Gastrocnemius medialis (tissue), 4 donors: ENCODE results near the gene ZBTB16. TPM values are rescaled to one million over a fixed set of nuclear protein-coding genes. Genes with fewer than 3 reads are reported as not detected.
A peak's percentile ranks its signal among the peaks of the same experiment; 100 is the strongest.

Experiments
- ATAC-seq, 2 donors: fragments of 150-250 bp; one replicate each; pipeline ENCODE4 v1.9.1; 2016
- DNase-seq, 2 donors: peaks; one replicate each; pipeline ENCODE4 v3.0.0-alpha.2; 2019
- H3K27ac ChIP-seq, 4 donors: fragments of 200-600 bp; sonication (generic); 1 replicate in 1 of 4; 2 replicates in 3 of 4; pipeline ENCODE4 v1.5.1; 2016 to 2018; ENCODE audit warnings: mild to moderate bottlenecking in 2 of 4, moderate library complexity in 1 of 4
- H3K27me3 ChIP-seq, 3 donors: fragments of 200-600 bp; sonication (generic) in 2 of 3; 1 replicate in 1 of 3; 2 replicates in 2 of 3; pipeline versions ENCODE4 v1.5.1 to v1.6.0; 2016 to 2019; ENCODE audit warnings: mild to moderate bottlenecking in 1 of 3, moderate library complexity in 1 of 3
- H3K36me3 ChIP-seq, 2 donors: fragments of 200-600 bp; sonication (generic) in 1 of 2; one replicate each; pipeline ENCODE4 v1.5.1; 2017 to 2018
- H3K4me1 ChIP-seq, 2 donors: fragments of 200-600 bp; sonication (generic) in 1 of 2; one replicate each; pipeline ENCODE4 v1.5.1; 2016 to 2017; ENCODE audit warnings: mild to moderate bottlenecking in 2 of 2
- H3K4me3 ChIP-seq, 4 donors: fragments of 200-600 bp; sonication (generic) in 3 of 4; 1 replicate in 1 of 4; 2 replicates in 3 of 4; pipeline ENCODE4 v1.5.1; 2016 to 2019; ENCODE audit warnings: mild to moderate bottlenecking in 2 of 4
- H3K9me3 ChIP-seq, 3 donors: fragments of 200-600 bp; sonication (generic) in 2 of 3; 1 replicate in 1 of 3; 2 replicates in 2 of 3; pipeline ENCODE4 v1.5.1; 2016 to 2019
- CTCF ChIP-seq, 5 experiments: fragments of 450-650 bp in 3 of 5; fragments of 200-600 bp in 2 of 5; sonication (generic) in 2 of 5; IDR thresholded peaks in 4 of 5; conservative IDR thresholded peaks in 1 of 5; 1 replicate in 4 of 5; 2 replicates in 1 of 5; pipeline ENCODE4 v1.5.1; 2016 to 2019; ENCODE audit warnings: antibody characterized with exemption in 5 of 5, mild to moderate bottlenecking in 3 of 5, moderate library complexity in 3 of 5
- POLR2A ChIP-seq, 2 donors: fragments of 450-650 bp; IDR thresholded peaks; one replicate each; pipeline ENCODE4 v1.6.1; 2017; ENCODE audit warnings: antibody characterized with exemption in 2 of 2, mild to moderate bottlenecking in 2 of 2, moderate library complexity in 2 of 2
- in situ Hi-C, 4 donors: fragments of 200-750 bp; cut with MboI; loops; one replicate each; pipeline versions ENCODE4 v1.15.0 to v1.8.0; 2017; ENCODE audit warnings: low sequenced_read_pairs in 4 of 4
- intact Hi-C: fragments of 100-400 bp; cut with DNase I; formaldehyde crosslinking; loops from one replicate; pipeline ENCODE4 v1.15.1; 2023; ENCODE audit warnings: low total_unique reads
- total RNA-seq, 4 donors: library from RNA; depleted of rRNA; stranded (reverse); fragments of >200 nt; gene quantifications; one replicate each; pipeline versions ENCODE4 v1.1.0 to v1.2.3, GENCODE V29; 2016

ZBTB16 gene
- total RNA-seq, 4 donors from 2014 or later = 156 to 250 (median 196) TPM

- peak in 1 of 2 donors; percentile 73 for DNase-seq
- H3K4me3 ChIP-seq = no peak overlapping the region
- in situ Hi-C loops (loop anchor here in 2 of 4 donors (10.0 to 25.0 kb wide), 2 partner anchors 65 to 363 kb away; partner anchors contain the start of gene USP28 (in 1 of the 2)), intact Hi-C loops (no loop called here)
- H3K27me3 ChIP-seq = no peaks in the 10 kb centered on the region
- H3K4me1 ChIP-seq = peaks cover 64% of the 10 kb centered on the region in 2 donors
- TF ChIP-seq POLR2A (IDR thresholded peaks at IDR 0.05) (no peak), CTCF (IDR thresholded peaks at IDR 0.05 in 4 of 5, conservative IDR thresholded peaks at IDR 0.05 in 1 of 5) (no peak)
- H3K27ac ChIP-seq = peak overlapping the region; percentile 87 to 98 (median 95)
- peak; percentile 38 to 39 for ATAC-seq
- no peaks in the 10 kb centered on the region for H3K9me3 ChIP-seq
- peaks cover 2 to 85% of the 10 kb centered on the region in 2 donors for H3K36me3 ChIP-seq
These were observed 190.7 kb downstream of the ZBTB16 start for GRCh38 chr11:114250180-114250579.

GRCh38 chr11:114250993-114251814 is 191.7 kb downstream of the ZBTB16 start:
- Histone ChIP-seq H3K4me1 (peaks cover 70 to 74% of the 10 kb centered on the region in 2 donors), H3K27ac (peak overlapping the region; percentile 87 to 98 (median 95)), H3K9me3 (no peaks in the 10 kb centered on the region), H3K36me3 (peaks cover 2 to 76% of the 10 kb centered on the region in 2 donors), H3K27me3 (no peaks in the 10 kb centered on the region), H3K4me3 (no peak overlapping the region)
- in situ Hi-C loops (loop anchor here in 2 of 4 donors (10.0 to 25.0 kb wide), 2 partner anchors 66 to 364 kb away; partner anchors contain the start of gene USP28 (in 1 of the 2)), intact Hi-C loops (no loop called here)
- no peak for TF ChIP-seq CTCF (IDR thresholded peaks at IDR 0.05 in 4 of 5, conservative IDR thresholded peaks at IDR 0.05 in 1 of 5)
- TF ChIP-seq POLR2A (IDR thresholded peaks at IDR 0.05) = peak; percentile 1 to 9
- DNase-seq (peak in 1 of 2 donors; percentile 73), ATAC-seq (peak; percentile 37 to 45)

GRCh38 chr11:114251815-114252337 is 192.4 kb downstream of the ZBTB16 start:
- Histone ChIP-seq H3K9me3 (no peaks in the 10 kb centered on the region), H3K27me3 (no peaks in the 10 kb centered on the region), H3K27ac (peak overlapping the region; percentile 87 to 98 (median 95)), H3K36me3 (peaks cover 2 to 70% of the 10 kb centered on the region in 2 donors), H3K4me3 (no peak overlapping the region), H3K4me1 (peaks cover 70 to 81% of the 10 kb centered on the region in 2 donors)
- intact Hi-C loops (no loop called here), in situ Hi-C loops (loop anchor here in 2 of 4 donors (10.0 to 25.0 kb wide), 2 partner anchors 67 to 365 kb away; partner anchors contain the start of gene USP28 (in 1 of the 2))
- DNase-seq (peak in 1 of 2 donors; percentile 50), ATAC-seq (no peak)
- TF ChIP-seq POLR2A (IDR thresholded peaks at IDR 0.05) (peak in 1 of 2 donors; percentile 3), CTCF (IDR thresholded peaks at IDR 0.05 in 4 of 5, conservative IDR thresholded peaks at IDR 0.05 in 1 of 5) (no peak)

- intact Hi-C loops = no loop called here
- peaks cover 0 to 61% of the 10 kb centered on the region in 2 donors for H3K36me3 ChIP-seq
- peaks cover 76 to 81% of the 10 kb centered on the region in 2 donors for H3K4me1 ChIP-seq
- TF ChIP-seq CTCF (IDR thresholded peaks at IDR 0.05 in 4 of 5, conservative IDR thresholded peaks at IDR 0.05 in 1 of 5) = no peak
- TF ChIP-seq POLR2A (IDR thresholded peaks at IDR 0.05) = no peak
- no peak overlapping the region for H3K4me3 ChIP-seq
- peak overlapping the region; percentile 87 to 98 (median 95) for H3K27ac ChIP-seq
- ATAC-seq (no peak), DNase-seq (no peak)
- in situ Hi-C loops = loop anchor here in 2 of 4 donors (10.0 to 25.0 kb wide), 2 partner anchors 68 to 365 kb away; partner anchors contain the start of gene USP28 (in 1 of the 2)
- no peaks in the 10 kb centered on the region for H3K9me3 ChIP-seq
- H3K27me3 ChIP-seq = no peaks in the 10 kb centered on the region
These were observed 193.3 kb downstream of the ZBTB16 start for GRCh38 chr11:114252767-114253166.
